Activated CD4-positive, alpha-beta memory T cell treated with anti-CD3 and anti-CD28 coated beads, Interleukin-2, amount 10 ng/mL, durations not matched to agents 7 days and 5 days (primary cell): ENCODE results near the gene DNAJC11. TPM values are rescaled to one million over a fixed set of nuclear protein-coding genes. Genes with fewer than 3 reads are reported as not detected.
"Not testable (repeated sequence)": the region's sequence is repeated elsewhere in the genome, so short reads cannot be mapped to it uniquely, and the experiment has no call there.

Experiments
- CTCF ChIA-PET: fragments of 350-600 bp; sonication (Branson Sonifier 250); formaldehyde crosslinking; loops from one replicate; lab custom pipeline; 2021; ENCODE audit warnings: antibody characterized with exemption, inconsistent platforms; lab: Charles Lee
- POLR2A ChIA-PET: fragments of 350-600 bp; sonication (Branson Sonifier 250); formaldehyde crosslinking; loops from one replicate; lab custom pipeline; 2021; ENCODE audit warnings: antibody characterized with exemption; lab: Charles Lee
- DNase-seq: peaks from one replicate; pipeline ENCODE4 v3.0.0-alpha.2; 2020
- H3K27ac Mint-ChIP-seq: one replicate; pipeline ENCODE4 v1.8.0; 2021; ENCODE audit warnings: mild to moderate bottlenecking, mixed read lengths
- H3K27me3 Mint-ChIP-seq: one replicate; pipeline ENCODE4 v1.8.0; 2021; ENCODE audit warnings: mixed read lengths
- H3K36me3 Mint-ChIP-seq: one replicate; pipeline ENCODE4 v1.8.0; 2021; ENCODE audit warnings: low read depth, mixed read lengths
- H3K4me1 Mint-ChIP-seq: one replicate; pipeline ENCODE4 v1.8.0; 2021; ENCODE audit warnings: mixed read lengths
- H3K4me3 Mint-ChIP-seq: one replicate; pipeline ENCODE4 v1.8.0; 2021; ENCODE audit warnings: mild to moderate bottlenecking, mixed read lengths
- H3K9me3 Mint-ChIP-seq: one replicate; pipeline ENCODE4 v1.8.0; 2021; ENCODE audit warnings: mixed read lengths
- total RNA-seq, 2 experiments: library from RNA; stranded (reverse); gene quantifications; one replicate each; pipeline ENCODE4 v1.2.3, GENCODE V29; 2021

DNAJC11 gene
- total RNA-seq, 2 experiments from 2014 or later, result 27.4 to 27.9 TPM

DNA sequence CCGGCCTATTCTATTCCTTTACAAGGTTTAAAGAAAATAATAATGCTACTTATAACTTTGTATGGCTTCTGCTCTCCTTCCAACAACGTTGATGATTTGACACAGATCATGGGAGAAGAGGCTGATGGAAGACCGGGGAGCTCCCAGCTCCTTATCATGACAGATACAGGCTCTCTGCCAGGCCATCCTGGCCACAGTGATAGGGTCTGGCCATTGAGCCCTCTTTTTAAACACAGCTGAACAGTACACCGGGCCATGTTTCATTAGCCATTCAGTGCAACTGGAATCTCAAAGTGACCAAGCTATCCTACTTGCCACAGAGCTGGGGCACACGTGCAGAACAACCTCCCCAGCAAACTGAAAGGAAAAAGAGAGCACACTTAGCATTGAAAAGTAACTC is 34.9 kb downstream of the DNAJC11 start:
- Mint-ChIP-seq H3K27me3 (no peaks in the 10 kb centered on the region), H3K9me3 (no peaks in the 10 kb centered on the region), H3K4me1 (no peaks in the 10 kb centered on the region), H3K4me3 (no peak overlapping the region), H3K36me3 (no peaks in the 10 kb centered on the region), H3K27ac (no peak overlapping the region)
- ChIA-PET CTCF (no interaction called here), POLR2A (no interaction called here)
- DNase-seq, result no peak

DNA sequence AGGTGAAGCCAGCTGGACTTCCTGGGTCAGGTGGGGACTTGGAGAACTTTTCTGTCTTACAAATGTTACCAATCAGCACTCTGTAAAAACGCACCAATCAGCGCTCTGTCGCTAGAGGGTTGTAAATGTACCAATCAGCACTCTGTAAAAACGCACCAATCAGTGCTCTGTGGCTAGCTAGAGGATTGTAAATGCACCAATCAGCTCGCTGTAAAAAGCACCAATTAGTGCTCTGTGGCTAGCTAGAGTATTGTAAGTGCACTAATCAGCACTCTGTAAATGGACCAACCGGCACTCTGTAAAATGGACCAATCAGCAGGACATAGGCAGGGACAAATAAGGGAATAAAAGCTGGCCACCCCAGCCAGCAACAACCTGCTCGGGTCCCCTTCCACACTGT is 39.1 kb downstream of the DNAJC11 start:
- POLR2A ChIA-PET, DNase-seq, H3K4me3 Mint-ChIP-seq, H3K4me1 Mint-ChIP-seq, H3K36me3 Mint-ChIP-seq, H3K27me3 Mint-ChIP-seq, H3K27ac Mint-ChIP-seq, H3K9me3 Mint-ChIP-seq: not testable (repeated sequence)
- CTCF ChIA-PET, result interaction anchor here (1.3 kb wide), 1 partner anchor 16 kb away, joined by 3 read pairs; no protein-coding TSS in a partner anchor

DNA sequence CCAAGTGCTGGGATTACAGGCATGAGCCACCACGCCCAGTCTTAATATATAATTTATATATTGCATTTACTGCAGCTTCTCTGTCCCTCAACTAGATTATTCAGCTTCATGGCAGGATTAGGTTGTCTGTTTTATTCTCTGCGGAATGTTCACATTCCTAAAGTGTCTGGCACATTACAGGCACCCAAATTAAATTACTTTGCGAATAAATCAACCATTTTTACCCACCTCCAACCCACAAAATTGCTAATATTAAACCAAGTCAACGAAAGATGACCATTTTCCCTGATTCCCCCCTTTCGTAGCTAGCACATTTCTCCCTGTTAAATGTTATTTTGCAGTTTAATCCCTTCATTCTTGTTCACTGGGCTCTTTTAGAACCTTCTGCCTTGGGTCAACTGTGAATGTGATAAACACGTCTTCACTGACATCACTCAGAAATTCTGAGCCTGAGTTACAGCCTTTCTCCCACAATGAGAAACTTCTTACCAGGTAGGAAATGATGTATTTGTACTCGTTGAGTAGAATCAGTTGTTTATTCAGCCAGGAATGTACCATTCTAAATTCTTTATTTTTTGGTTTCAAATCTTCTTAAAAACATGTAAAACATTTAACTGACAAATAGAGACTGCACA is 41.1 kb downstream of the DNAJC11 start:
- peaks cover 3% of the 10 kb centered on the region for H3K4me1 Mint-ChIP-seq
- no peak overlapping the region for H3K4me3 Mint-ChIP-seq
- H3K36me3 Mint-ChIP-seq, result no peaks in the 10 kb centered on the region
- no peaks in the 10 kb centered on the region for H3K27me3 Mint-ChIP-seq
- CTCF ChIA-PET, result interaction anchor here (0.6 kb wide), 1 partner anchor 184 kb away, joined by 3 read pairs; no protein-coding TSS in a partner anchor
- no peak for DNase-seq
- no peaks in the 10 kb centered on the region for H3K9me3 Mint-ChIP-seq
- no peak overlapping the region for H3K27ac Mint-ChIP-seq
- POLR2A ChIA-PET, result no interaction called here

DNA sequence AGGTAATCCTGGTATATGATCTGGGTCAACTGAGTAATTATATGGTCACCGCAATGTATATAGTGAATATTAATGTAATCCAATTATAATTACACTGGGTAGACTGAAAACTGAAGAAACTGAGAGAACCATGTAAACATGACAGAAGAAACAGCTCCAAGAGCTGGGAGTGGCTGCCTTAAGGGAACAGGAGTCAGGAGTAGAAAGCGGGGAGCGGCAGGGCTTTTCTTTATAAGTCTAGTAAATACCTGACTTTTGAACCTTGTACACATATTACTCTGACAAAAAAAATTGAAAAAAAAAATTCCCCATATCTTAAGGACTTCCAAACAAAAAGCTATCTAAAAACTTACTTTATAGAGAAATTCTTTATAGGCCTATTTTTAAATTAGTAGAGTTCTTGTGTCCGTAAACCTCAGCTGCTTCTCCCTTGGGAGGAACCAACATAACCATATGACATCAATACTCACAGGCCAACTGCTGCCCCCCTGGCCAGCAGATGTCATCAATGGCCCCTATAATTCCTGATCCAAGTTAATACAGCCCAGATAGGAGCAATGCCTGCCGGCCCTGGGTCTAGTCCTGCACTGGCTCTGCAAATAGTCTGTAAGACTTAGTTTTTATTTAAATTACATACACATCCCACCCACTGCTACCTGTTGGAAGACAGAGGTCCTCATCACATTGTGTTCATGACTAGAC is 43.1 kb downstream of the DNAJC11 start:
- CTCF ChIA-PET, result interaction anchor here (1.0 to 1.2 kb wide), 3 partner anchors 11 to 104 kb away, joined by 3 to 5 read pairs (median 5); partner anchors contain the start of gene NOL9

DNA sequence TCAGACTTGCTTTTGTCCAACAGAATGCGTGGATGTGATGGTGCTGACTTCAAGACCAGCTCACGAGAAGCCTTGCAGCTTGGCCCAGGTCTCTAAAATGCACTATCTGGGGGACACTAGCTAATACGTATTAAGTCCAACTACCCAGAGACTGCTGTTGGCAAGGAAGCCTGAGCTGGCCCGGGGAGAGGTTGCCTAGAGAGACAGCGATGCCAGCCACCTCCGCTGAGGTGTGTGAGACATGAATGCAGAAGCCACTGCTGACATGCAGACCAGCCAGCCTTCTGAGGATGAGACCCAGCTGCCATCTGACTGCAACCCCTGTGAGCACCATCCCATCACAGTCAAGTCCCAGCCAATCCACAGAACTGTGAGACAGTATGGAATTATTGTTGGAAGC is 44.5 kb downstream of the DNAJC11 start:
- DNase-seq, result no peak
- no peaks in the 10 kb centered on the region for H3K27me3 Mint-ChIP-seq
- H3K27ac Mint-ChIP-seq, result no peak overlapping the region
- H3K9me3 Mint-ChIP-seq, result no peaks in the 10 kb centered on the region
- ChIA-PET CTCF (interaction anchor here (0.6 to 1.5 kb wide), 3 partner anchors 35 to 197 kb away, joined by 3 to 5 read pairs (median 3); partner anchors contain the start of gene DNAJC11), POLR2A (no interaction called here)
- no peaks in the 10 kb centered on the region for H3K36me3 Mint-ChIP-seq
- H3K4me1 Mint-ChIP-seq, result peaks cover 3% of the 10 kb centered on the region
- H3K4me3 Mint-ChIP-seq, result no peak overlapping the region

More for the DNA sequence above, 43.1 kb downstream of the DNAJC11 start:
- no peak for DNase-seq
- H3K27ac Mint-ChIP-seq, result no peak overlapping the region
- H3K4me1 Mint-ChIP-seq, result peaks cover 3% of the 10 kb centered on the region
- H3K36me3 Mint-ChIP-seq, result no peaks in the 10 kb centered on the region
- H3K27me3 Mint-ChIP-seq, result no peaks in the 10 kb centered on the region
- POLR2A ChIA-PET, result no interaction called here
- H3K9me3 Mint-ChIP-seq, result no peaks in the 10 kb centered on the region
- no peak overlapping the region for H3K4me3 Mint-ChIP-seq

DNA sequence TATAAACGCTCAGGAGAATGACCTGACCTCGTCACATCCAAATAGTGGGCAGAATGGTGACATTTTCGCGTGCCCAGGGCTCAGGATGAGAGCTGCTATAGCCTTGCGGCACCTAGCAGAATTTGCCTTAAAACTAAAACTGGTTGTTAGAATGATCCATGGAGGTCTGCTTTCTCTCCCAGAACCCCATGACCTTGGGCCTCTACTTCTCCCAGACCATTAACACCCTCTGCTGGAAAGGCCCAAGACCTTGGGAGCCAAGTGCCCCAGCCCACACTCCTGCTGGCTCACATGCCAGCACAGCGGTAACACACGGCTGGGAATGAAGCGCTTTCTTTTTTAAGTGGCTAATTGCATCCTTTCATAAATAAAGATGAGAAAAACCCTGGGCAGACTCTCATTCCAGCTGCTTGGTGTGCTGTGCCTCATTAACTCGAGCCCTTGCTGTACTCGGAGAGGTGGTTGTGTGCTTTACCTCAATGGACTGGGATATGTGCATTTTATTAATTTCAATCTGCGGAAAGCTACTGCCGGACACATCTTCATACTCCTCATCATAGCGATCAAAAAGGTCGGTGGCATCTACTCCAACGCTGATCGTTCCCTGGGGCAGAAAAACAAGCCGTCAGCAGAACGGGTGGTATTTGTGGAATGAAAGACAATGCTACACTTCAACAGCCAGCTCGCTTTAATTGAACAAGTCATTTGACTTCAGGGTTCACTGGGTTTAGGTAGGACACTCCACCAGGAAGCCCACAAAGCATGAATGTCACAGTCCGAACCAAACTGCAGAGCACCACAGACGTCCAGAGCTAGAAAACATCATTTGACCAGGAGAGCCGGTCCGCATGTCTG is 48.0 kb downstream of the DNAJC11 start:
- no peak overlapping the region for H3K4me3 Mint-ChIP-seq
- H3K27me3 Mint-ChIP-seq, result no peaks in the 10 kb centered on the region
- H3K4me1 Mint-ChIP-seq, result no peaks in the 10 kb centered on the region
- POLR2A ChIA-PET, result no interaction called here
- DNase-seq, result no peak
- H3K9me3 Mint-ChIP-seq, result no peaks in the 10 kb centered on the region
- CTCF ChIA-PET, result interaction anchor here (0.6 to 0.8 kb wide), 3 partner anchors 8 to 66 kb away, joined by 3 to 8 read pairs (median 5); no protein-coding TSS in a partner anchor
- H3K27ac Mint-ChIP-seq, result no peak overlapping the region
- no peaks in the 10 kb centered on the region for H3K36me3 Mint-ChIP-seq

DNA sequence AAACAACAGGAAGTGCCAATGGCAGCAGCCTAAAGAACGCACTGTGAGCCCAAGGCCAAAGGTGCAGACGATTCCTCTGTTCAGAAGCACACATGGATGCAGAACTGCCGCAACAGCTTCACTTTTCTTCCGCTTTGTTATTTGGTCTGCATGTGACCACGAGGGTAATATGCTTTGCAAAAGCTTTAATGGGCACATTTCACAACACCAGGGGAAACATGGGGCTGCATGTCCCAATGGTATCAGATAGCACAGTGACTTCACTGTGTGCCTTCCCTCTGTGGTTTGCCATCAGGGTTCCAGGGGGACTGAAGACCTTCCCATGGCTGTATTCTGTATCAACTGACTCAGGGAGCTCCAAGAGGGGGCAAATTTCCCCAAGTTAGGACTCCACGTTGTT is 48.6 kb downstream of the DNAJC11 start:
- no peaks in the 10 kb centered on the region for H3K36me3 Mint-ChIP-seq
- CTCF ChIA-PET, result interaction anchor here (0.6 kb wide), 1 partner anchor 66 kb away, joined by 8 read pairs; no protein-coding TSS in a partner anchor
- H3K27me3 Mint-ChIP-seq, result no peaks in the 10 kb centered on the region

DNA sequence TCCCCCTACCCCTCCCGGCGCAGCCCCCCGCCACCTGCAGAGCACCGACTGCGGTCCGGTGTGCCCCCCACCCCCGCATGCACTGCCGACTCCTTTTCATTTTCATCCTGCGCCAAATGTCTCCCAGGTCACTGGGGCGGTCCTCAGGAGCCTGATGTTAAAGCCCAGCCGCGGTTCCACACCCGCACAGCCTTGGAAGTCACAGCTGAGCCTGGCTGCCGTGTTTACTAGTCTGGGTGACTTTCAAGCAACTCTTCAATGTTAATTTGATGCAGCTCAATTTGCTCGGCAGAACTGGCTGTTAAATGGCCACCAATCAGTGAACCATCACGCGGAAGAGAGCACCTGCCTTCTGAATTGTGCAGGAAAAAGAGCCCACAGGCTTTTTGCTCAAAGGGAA is 49.7 kb downstream of the DNAJC11 start:
- no peak overlapping the region for H3K27ac Mint-ChIP-seq
- POLR2A ChIA-PET, result no interaction called here
- CTCF ChIA-PET, result no interaction called here

More for the DNA sequence above, 48.6 kb downstream of the DNAJC11 start:
- Mint-ChIP-seq H3K27ac (no peak overlapping the region), H3K4me1 (no peaks in the 10 kb centered on the region), H3K4me3 (no peak overlapping the region), H3K9me3 (no peaks in the 10 kb centered on the region)
- DNase-seq, result no peak
- POLR2A ChIA-PET, result no interaction called here

DNA sequence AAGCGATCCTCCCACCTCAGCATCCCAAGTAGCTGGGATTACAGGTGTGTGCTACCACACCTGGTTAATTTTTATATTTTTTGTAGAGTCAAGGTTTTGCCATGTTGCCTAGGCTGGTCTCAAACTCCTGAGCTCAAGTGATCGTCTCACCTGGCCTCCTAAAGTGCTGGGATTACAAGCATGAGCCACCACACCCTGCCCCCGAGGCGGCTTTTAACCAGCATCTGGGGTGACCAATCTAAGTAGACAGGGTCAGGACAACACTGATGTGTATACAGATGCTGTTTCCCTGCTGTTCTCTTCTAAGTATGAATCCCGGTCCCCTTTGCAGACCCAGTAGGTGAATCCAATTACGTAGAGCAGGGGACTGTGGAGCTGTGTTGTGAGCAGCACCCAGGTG is 53.1 kb downstream of the DNAJC11 start:
- CTCF ChIA-PET, result interaction anchor here (1.4 kb wide), 1 partner anchor 67 kb away, joined by 3 read pairs; no protein-coding TSS in a partner anchor
- POLR2A ChIA-PET, result no interaction called here
- no peak for DNase-seq
- Mint-ChIP-seq H3K27ac (no peak overlapping the region), H3K4me3 (no peak overlapping the region), H3K9me3 (no peaks in the 10 kb centered on the region), H3K4me1 (peaks cover 2% of the 10 kb centered on the region), H3K36me3 (peaks cover 5% of the 10 kb centered on the region), H3K27me3 (no peaks in the 10 kb centered on the region)

More for the DNA sequence above, 49.7 kb downstream of the DNAJC11 start:
- Mint-ChIP-seq H3K27me3 (no peaks in the 10 kb centered on the region), H3K4me1 (no peaks in the 10 kb centered on the region), H3K36me3 (no peaks in the 10 kb centered on the region), H3K9me3 (no peaks in the 10 kb centered on the region), H3K4me3 (no peak overlapping the region)
- no peak for DNase-seq

DNA sequence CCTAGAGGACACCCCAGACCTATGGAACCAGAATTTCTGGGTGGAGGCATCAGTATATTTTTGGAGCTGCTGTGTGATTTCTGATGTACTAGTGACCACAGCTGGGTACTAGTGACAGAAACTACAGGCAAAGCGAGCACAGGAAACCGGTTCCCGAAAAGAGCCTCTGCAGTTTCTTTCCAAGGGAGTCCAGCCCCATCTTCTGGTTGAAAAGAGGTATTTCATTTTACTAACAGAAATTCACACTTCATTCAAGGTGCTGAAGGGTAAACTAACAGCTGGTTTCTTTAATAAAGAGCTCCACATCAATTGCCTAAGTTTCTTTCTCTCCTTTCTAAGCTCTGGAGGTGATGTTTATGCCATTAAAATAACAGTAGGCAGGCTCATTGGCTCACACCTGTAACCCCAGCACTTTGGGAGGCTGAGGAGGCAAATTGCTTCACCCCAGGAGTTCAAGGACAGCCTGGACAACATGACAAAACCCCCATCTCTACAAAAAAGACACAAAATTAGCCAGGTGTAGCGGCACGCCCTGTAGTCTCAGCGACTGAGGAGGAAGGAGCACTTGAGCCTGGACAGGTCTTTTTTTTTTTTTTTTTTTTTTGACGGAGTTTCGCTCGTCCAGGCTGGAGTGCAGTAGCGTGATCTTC is 55.0 kb downstream of the DNAJC11 start:
- ChIA-PET CTCF (interaction anchor here (0.6 to 2.9 kb wide), 21 partner anchors 12 to 224 kb away, joined by 3 to 14 read pairs (median 4); partner anchors contain the start of genes NOL9, TAS1R1 and ZBTB48), POLR2A (interaction anchor here (1.0 to 1.3 kb wide), 3 partner anchors 17 to 156 kb away, joined by 3 to 6 read pairs (median 3); partner anchors contain the start of gene PLEKHG5)
- no peaks in the 10 kb centered on the region for H3K27me3 Mint-ChIP-seq
- H3K9me3 Mint-ChIP-seq, result no peaks in the 10 kb centered on the region
- peaks cover 12% of the 10 kb centered on the region for H3K36me3 Mint-ChIP-seq
- no peak overlapping the region for H3K27ac Mint-ChIP-seq
- H3K4me1 Mint-ChIP-seq, result peaks cover 2% of the 10 kb centered on the region
- no peak overlapping the region for H3K4me3 Mint-ChIP-seq
- DNase-seq, result peak; percentile 39

DNA sequence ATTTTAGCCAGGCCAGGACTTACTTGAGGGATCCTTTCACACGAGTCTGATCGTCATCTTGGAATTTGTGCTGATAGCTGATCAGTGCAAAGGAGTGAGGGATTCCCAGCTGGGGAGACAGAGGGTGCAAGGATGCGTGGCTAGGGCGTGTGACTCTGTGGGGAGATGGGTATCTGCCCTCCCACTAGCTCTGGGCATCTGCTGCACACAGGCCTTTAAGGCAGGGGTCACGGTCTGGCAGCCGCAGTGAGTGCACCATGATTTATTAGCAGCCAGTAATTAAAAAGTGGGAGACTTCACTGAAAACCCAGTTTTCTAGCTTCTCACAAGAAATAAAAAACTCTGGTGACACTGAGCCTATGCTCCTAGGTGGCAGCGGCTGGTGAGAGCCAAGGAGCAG is 56.6 kb downstream of the DNAJC11 start:
- peaks cover 2% of the 10 kb centered on the region for H3K4me1 Mint-ChIP-seq
- H3K27ac Mint-ChIP-seq, result no peak overlapping the region
- H3K4me3 Mint-ChIP-seq, result no peak overlapping the region
- H3K9me3 Mint-ChIP-seq, result no peaks in the 10 kb centered on the region
- ChIA-PET CTCF (interaction anchor here (0.5 to 2.9 kb wide), 7 partner anchors 13 to 398 kb away, joined by 3 to 14 read pairs (median 3); partner anchors contain the start of genes NOL9 and TAS1R1), POLR2A (no interaction called here)
- no peaks in the 10 kb centered on the region for H3K27me3 Mint-ChIP-seq
- no peak for DNase-seq
- peaks cover 14% of the 10 kb centered on the region for H3K36me3 Mint-ChIP-seq

DNA sequence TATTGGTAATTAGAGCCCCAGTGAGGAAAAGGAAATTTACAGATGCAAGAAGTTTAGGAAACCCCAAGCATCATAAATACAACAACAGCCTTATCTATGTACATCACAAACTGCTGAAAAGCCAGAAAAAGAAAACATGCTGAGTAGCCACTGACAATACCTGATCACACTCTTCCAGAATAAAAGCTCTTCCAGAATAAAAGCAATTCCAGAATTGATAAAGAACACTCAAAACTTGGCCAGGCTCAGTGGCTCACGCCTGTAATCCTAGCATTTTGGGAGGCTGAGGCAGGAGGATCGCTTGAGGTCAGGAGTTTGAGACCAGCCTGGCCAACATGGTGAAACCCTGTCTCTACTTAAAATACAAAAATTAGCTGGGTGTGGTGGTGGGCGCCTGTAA is 60.7 kb downstream of the DNAJC11 start:
- not testable (repeated sequence) for H3K27me3 Mint-ChIP-seq

More for the DNA sequence above, 60.7 kb downstream of the DNAJC11 start:
- H3K4me1 Mint-ChIP-seq, H3K27ac Mint-ChIP-seq, H3K4me3 Mint-ChIP-seq, H3K9me3 Mint-ChIP-seq, DNase-seq: not testable (repeated sequence)
- peaks cover 28% of the 10 kb centered on the region for H3K36me3 Mint-ChIP-seq
- ChIA-PET CTCF (interaction anchor here (1.2 kb wide), 1 partner anchor 86 kb away, joined by 3 read pairs; the partner anchor contains the start of gene NOL9), POLR2A (interaction anchor here (2.3 kb wide), 1 partner anchor 9 kb away, joined by 7 read pairs; no protein-coding TSS in a partner anchor)
